ENCODE data around the gene NELFB. TPM values are rescaled to one million over a fixed set of nuclear protein-coding genes. Genes with fewer than 3 reads are reported as not detected.

Gene NELFB
- total and polyA plus RNA-seq, 4 donors = 4.7 to 24.6 (median 18.1) TPM

GRCh38 chr9:137293094-137293481 lies 38.0 kb downstream of the NELFB start:
- Histone ChIP-seq H3K36me3 (ENCODE audit: control insufficient read depth in 4 of 4, insufficient read depth in 3 of 4, low read depth in 1 of 4, low read length in 3 of 4) (no peaks in the 10 kb centered on the region), H3K27ac (ENCODE audit: low read depth in 1 of 2, low read length in 2 of 2) (no peak overlapping the region), H3K27me3 (ENCODE audit: control insufficient read depth in 4 of 4, insufficient read depth in 4 of 4, low read length in 3 of 4) (no peaks in the 10 kb centered on the region), H3K9ac (ENCODE audit: low read depth in 1 of 2, low read length in 2 of 2) (no peak overlapping the region), H3K4me3 (ENCODE audit: low read depth in 1 of 3, low read length in 3 of 3) (no peak overlapping the region), H3K9me3 (ENCODE audit: control insufficient read depth in 4 of 4, low read length in 3 of 4) (no peaks in the 10 kb centered on the region), H3K4me1 (ENCODE audit: control insufficient read depth in 4 of 4, insufficient read depth in 4 of 4, low read length in 3 of 4) (peaks cover 3 to 29% (median 16%) of the 10 kb centered on the region in 4 donors)
- TF ChIP-seq HNF4A (conservative IDR thresholded peaks at IDR 0.05) (no peak), TAF1 (conservative IDR thresholded peaks at IDR 0.05) (no peak), REST (IDR thresholded peaks at IDR 0.05) (no peak), ZBTB33 (IDR thresholded peaks at IDR 0.05) (no peak), RXRA (IDR thresholded peaks at IDR 0.05) (no peak), SP1 (IDR thresholded peaks at IDR 0.05) (no peak), JUND (IDR thresholded peaks at IDR 0.05) (no peak), RAD21 (IDR thresholded peaks at IDR 0.05) (no peak), NR2F2 (IDR thresholded peaks at IDR 0.05) (no peak), ATF3 (IDR thresholded peaks at IDR 0.05) (no peak), CTCF (IDR thresholded peaks at IDR 0.05; ENCODE audit: low read depth, low read length, missing input control) (no peak), YY1 (IDR thresholded peaks at IDR 0.05) (no peak), FOXA1 (IDR thresholded peaks at IDR 0.05) (no peak)
- DNase-seq (ENCODE audit: low spot score) = no peak
- WGBS = 82% methylated on average over 15 of the region's 15 CpGs

GRCh38 chr9:137293482-137294090 lies 38.5 kb downstream of the NELFB start:
- DNase-seq (ENCODE audit: low spot score) = peak; percentile 32
- TF ChIP-seq YY1 (IDR thresholded peaks at IDR 0.05) (no peak), SP1 (IDR thresholded peaks at IDR 0.05) (no peak), MAX (IDR thresholded peaks at IDR 0.05) (no peak), TAF1 (conservative IDR thresholded peaks at IDR 0.05) (no peak), CTCF (IDR thresholded peaks at IDR 0.05; ENCODE audit: low read depth, low read length, missing input control) (no peak), RXRA (IDR thresholded peaks at IDR 0.05) (no peak), FOXA1 (IDR thresholded peaks at IDR 0.05) (no peak), REST (IDR thresholded peaks at IDR 0.05) (no peak), RAD21 (IDR thresholded peaks at IDR 0.05) (no peak)

More at GRCh38 chr9:137293482-137294090, 38.5 kb downstream of the NELFB start:
- no peaks in the 10 kb centered on the region for H3K36me3 ChIP-seq (ENCODE audit: control insufficient read depth in 4 of 4, insufficient read depth in 3 of 4, low read depth in 1 of 4, low read length in 3 of 4)
- no peaks in the 10 kb centered on the region for H3K27me3 ChIP-seq (ENCODE audit: control insufficient read depth in 4 of 4, insufficient read depth in 4 of 4, low read length in 3 of 4)
- H3K4me1 ChIP-seq (ENCODE audit: control insufficient read depth in 4 of 4, insufficient read depth in 4 of 4, low read length in 3 of 4) = peaks cover 3 to 34% (median 16%) of the 10 kb centered on the region in 4 donors
- peak overlapping the region in 1 of 3 donors; percentile 26 for H3K4me3 ChIP-seq (ENCODE audit: low read depth in 1 of 3, low read length in 3 of 3)
- peak overlapping the region in 1 of 2 donors; percentile 42 for H3K9ac ChIP-seq (ENCODE audit: low read depth in 1 of 2, low read length in 2 of 2)
- WGBS = 45% methylated on average over 29 of the region's 29 CpGs
- no peaks in the 10 kb centered on the region for H3K9me3 ChIP-seq (ENCODE audit: control insufficient read depth in 4 of 4, low read length in 3 of 4)
- H3K27ac ChIP-seq (ENCODE audit: low read depth in 1 of 2, low read length in 2 of 2) = peak overlapping the region; percentile 26 to 34
